HEK293 (cell line): Measurements from ENCODE around the gene LRRC70.

Source experiments
- CTCF ChIA-PET: fragments of 350-600 bp; formaldehyde crosslinking; extraction: SDS; loops from one replicate; lab custom pipeline; 2021; ENCODE audit warnings: antibody characterized with exemption; lab: Yijun Ruan, JAX
- POLR2A ChIA-PET: fragments of 300-600 bp; formaldehyde crosslinking; extraction: SDS; loops from one replicate; lab custom pipeline; 2020; ENCODE audit warnings: antibody characterized with exemption, inconsistent platforms; lab: Yijun Ruan, JAX
- H3K27ac ChIP-seq: fragments of 200-500 bp; sonication (Bioruptor generic); 2 replicates; pipeline ENCODE4 v1.5.1; 2014; ENCODE audit warnings: low read depth, low read length, control low read depth, inconsistent platforms; ENCODE audit errors: extremely low read depth
- H3K36me3 ChIP-seq, 2 experiments: fragments of 200-500 bp in 1 of 2; sonication (Bioruptor generic) in 1 of 2; 1 replicate in 1 of 2; 2 replicates in 1 of 2; pipeline ENCODE4 v1.5.1; 2014 to 2017; ENCODE audit warnings: inconsistent platforms in 2 of 2, low read length in 2 of 2; ENCODE audit not compliant: control insufficient read depth in 2 of 2, insufficient read depth in 1 of 2
- H3K4me1 ChIP-seq: fragments of 200-500 bp; sonication (Bioruptor generic); 2 replicates; pipeline ENCODE4 v1.5.1; 2014; ENCODE audit warnings: mild to moderate bottlenecking, low read length, inconsistent platforms; ENCODE audit not compliant: control insufficient read depth, insufficient read depth
- H3K4me3 ChIP-seq: 2 replicates; pipeline ENCODE4 v1.5.1; 2011; ENCODE audit warnings: low read depth, mild to moderate bottlenecking, control low read depth, low read length, moderate library complexity
- H3K9me3 ChIP-seq: fragments of 200-500 bp; sonication (Bioruptor generic); 2 replicates; pipeline ENCODE4 v1.5.1; 2014; ENCODE audit warnings: low read depth, low read length, inconsistent platforms; ENCODE audit not compliant: control insufficient read depth, insufficient read depth
- HOXD13 ChIP-seq: sonication (generic); formaldehyde crosslinking; IDR thresholded peaks from 2 replicates; pipeline ENCODE4 v1.8.0; 2022; ENCODE audit warnings: missing genetic modification reagents, borderline replicate concordance
- PRDM1 ChIP-seq: fragments of 450-650 bp; formaldehyde crosslinking; IDR thresholded peaks from 2 replicates; pipeline ENCODE4; 2016; ENCODE audit warnings: missing biosample characterization, missing genetic modification characterization
- TCF7L2 ChIP-seq: IDR thresholded peaks from 2 replicates; pipeline ENCODE4 v1.6.1; 2011; ENCODE audit warnings: low read depth, mild to moderate bottlenecking, inconsistent platforms, low read length, moderate library complexity, borderline replicate concordance
- TRIM28 ChIP-seq: IDR thresholded peaks from 2 replicates; pipeline ENCODE4 v1.6.1; 2011; ENCODE audit warnings: low read length, control low read depth, borderline replicate concordance
- ZBTB21 ChIP-seq: fragments of 450-650 bp; formaldehyde crosslinking; IDR thresholded peaks from 2 replicates; pipeline ENCODE4 v1.5.1; 2017; ENCODE audit warnings: missing biosample characterization, missing genetic modification characterization
- ZBTB44 ChIP-seq: fragments of 450-650 bp; IDR thresholded peaks from 2 replicates; pipeline ENCODE4 v1.5.1; 2018; ENCODE audit warnings: missing biosample characterization, mild to moderate bottlenecking, missing genetic modification characterization
- ZEB2 ChIP-seq: fragments of 450-650 bp; formaldehyde crosslinking; IDR thresholded peaks from 2 replicates; pipeline ENCODE4 v1.5.1; 2016; ENCODE audit warnings: missing biosample characterization, missing genetic modification characterization
- ZFP3 ChIP-seq: fragments of 450-650 bp; formaldehyde crosslinking; IDR thresholded peaks from 2 replicates; pipeline ENCODE4 v1.5.1; 2016; ENCODE audit warnings: low read depth, missing biosample characterization, missing genetic modification characterization
- ZNF132 ChIP-seq: fragments of 450-650 bp; formaldehyde crosslinking; IDR thresholded peaks from 2 replicates; pipeline ENCODE4 v1.5.1; 2017; ENCODE audit warnings: missing biosample characterization, missing genetic modification characterization, borderline replicate concordance
- ZNF133 ChIP-seq: fragments of 450-650 bp; formaldehyde crosslinking; IDR thresholded peaks from 2 replicates; pipeline ENCODE4 v1.5.1; 2016; ENCODE audit warnings: missing biosample characterization, missing genetic modification characterization
- ZNF148 ChIP-seq: fragments of 450-650 bp; formaldehyde crosslinking; IDR thresholded peaks from 2 replicates; pipeline ENCODE4 v1.5.0; 2017; ENCODE audit warnings: missing biosample characterization, missing genetic modification characterization, borderline replicate concordance
- ZNF16 ChIP-seq: fragments of 450-650 bp; formaldehyde crosslinking; IDR thresholded peaks from 2 replicates; pipeline ENCODE4 v1.5.1; 2016; ENCODE audit warnings: low read depth, missing biosample characterization, missing genetic modification characterization
- ZNF184 ChIP-seq: fragments of 450-650 bp; IDR thresholded peaks from 2 replicates; pipeline ENCODE4 v1.5.1; 2018; ENCODE audit warnings: missing biosample characterization, mild to moderate bottlenecking, missing genetic modification characterization
- ZNF214 ChIP-seq: fragments of 450-650 bp; formaldehyde crosslinking; IDR thresholded peaks from 2 replicates; pipeline ENCODE4 v1.5.1; 2017; ENCODE audit warnings: missing biosample characterization, mild to moderate bottlenecking, missing genetic modification characterization, borderline replicate concordance
- ZNF223 ChIP-seq: fragments of 450-650 bp; formaldehyde crosslinking; IDR thresholded peaks from 2 replicates; pipeline ENCODE4 v1.5.1; 2016; ENCODE audit warnings: missing biosample characterization, missing genetic modification characterization
- ZNF274 ChIP-seq, 2 experiments: fragments of 200-500 bp in 1 of 2; fragments of 450-650 bp in 1 of 2; sonication (Bioruptor generic) in 1 of 2; formaldehyde crosslinking in 1 of 2; IDR thresholded peaks; 2 replicates each; pipeline versions ENCODE4 v1.5.1 to v1.6.1; 2014 to 2016; ENCODE audit warnings: borderline replicate concordance in 1 of 2, inconsistent platforms in 1 of 2, low read length in 1 of 2, missing biosample characterization in 1 of 2, missing genetic modification characterization in 1 of 2
- ZNF280C ChIP-seq: fragments of 450-650 bp; formaldehyde crosslinking; IDR thresholded peaks from 2 replicates; pipeline ENCODE4 v1.5.1; 2016; ENCODE audit warnings: missing biosample characterization, missing genetic modification characterization
- ZNF311 ChIP-seq: fragments of 450-650 bp; formaldehyde crosslinking; IDR thresholded peaks from 2 replicates; pipeline ENCODE4 v1.5.1; 2017; ENCODE audit warnings: missing biosample characterization, missing genetic modification characterization, borderline replicate concordance
- ZNF341 ChIP-seq: fragments of 450-650 bp; formaldehyde crosslinking; IDR thresholded peaks from 2 replicates; pipeline ENCODE4; 2016; ENCODE audit warnings: low read depth, missing biosample characterization, missing genetic modification characterization
- ZNF354C ChIP-seq: fragments of 450-650 bp; formaldehyde crosslinking; IDR thresholded peaks from 2 replicates; pipeline ENCODE4 v1.5.1; 2016; ENCODE audit warnings: missing biosample characterization, missing genetic modification characterization, low read depth, borderline replicate concordance
- ZNF362 ChIP-seq: fragments of 450-650 bp; formaldehyde crosslinking; IDR thresholded peaks from 2 replicates; pipeline ENCODE4 v1.5.1; 2016; ENCODE audit warnings: missing biosample characterization, missing genetic modification characterization
- ZNF394 ChIP-seq: fragments of 450-650 bp; formaldehyde crosslinking; IDR thresholded peaks from 2 replicates; pipeline ENCODE4 v1.5.1; 2016; ENCODE audit warnings: missing biosample characterization, missing genetic modification characterization, mild to moderate bottlenecking, moderate library complexity, borderline replicate concordance
- ZNF416 ChIP-seq: fragments of 450-650 bp; formaldehyde crosslinking; IDR thresholded peaks from 2 replicates; pipeline ENCODE4 v1.5.1; 2016; ENCODE audit warnings: missing biosample characterization, missing genetic modification characterization
- ZNF48 ChIP-seq: fragments of 450-650 bp; formaldehyde crosslinking; IDR thresholded peaks from 2 replicates; pipeline ENCODE4 v1.5.1; 2016; ENCODE audit warnings: missing biosample characterization, missing genetic modification characterization
- ZNF514 ChIP-seq: fragments of 450-650 bp; formaldehyde crosslinking; IDR thresholded peaks from 2 replicates; pipeline ENCODE4 v1.5.1; 2016; ENCODE audit warnings: missing biosample characterization, missing genetic modification characterization
- ZNF529 ChIP-seq: fragments of 450-650 bp; formaldehyde crosslinking; IDR thresholded peaks from 2 replicates; pipeline ENCODE4 v1.5.1; 2017; ENCODE audit warnings: missing genetic modification characterization, missing biosample characterization; ENCODE audit not compliant: insufficient replicate concordance
- ZNF792 ChIP-seq: fragments of 450-650 bp; formaldehyde crosslinking; IDR thresholded peaks from 2 replicates; pipeline ENCODE4 v1.5.1; 2016; ENCODE audit warnings: missing biosample characterization, missing genetic modification characterization

The LRRC70 gene

GRCh38 chr5:62588668-62589067, 10.0 kb downstream of the LRRC70 start:
- no peaks in the 10 kb centered on the region for H3K4me1 ChIP-seq
- H3K9me3 ChIP-seq, result no peaks in the 10 kb centered on the region
- TF ChIP-seq ZNF274 (IDR thresholded peaks at IDR 0.05; ENCODE audit: low read length) (no peak), ZNF274 (tag by site-specific recombination; IDR thresholded peaks at IDR 0.05; ENCODE audit: borderline replicate concordance) (no peak), ZNF148 (no peak), ZFP3 (tag by site-specific recombination) (no peak), ZNF214 (tag by site-specific recombination) (no peak), PRDM1 (tag by site-specific recombination) (no peak), ZNF48 (tag by site-specific recombination) (no peak), ZNF311 (tag by site-specific recombination) (no peak), ZNF223 (tag by site-specific recombination) (no peak), ZBTB21 (tag by site-specific recombination) (no peak), ZNF416 (no peak), ZNF362 (no peak), TRIM28 (no peak), ZNF354C (tag by site-specific recombination) (no peak), ZNF133 (tag by site-specific recombination) (no peak), TCF7L2 (no peak)
- TF ChIP-seq, all 188 proteins: peak for 0
- CTCF ChIA-PET, result no interaction called here
- POLR2A ChIA-PET, result no interaction called here
- peaks cover 12 to 19% of the 10 kb centered on the region in 2 experiments for H3K36me3 ChIP-seq
- no peak overlapping the region for H3K27ac ChIP-seq
- no peak overlapping the region for H3K4me3 ChIP-seq

- CTCF ChIA-PET, result no interaction called here
- TF ChIP-seq ZNF16 (tag by site-specific recombination) (no peak), ZEB2 (tag by site-specific recombination) (no peak), ZNF341 (tag by site-specific recombination) (no peak)
- no peaks in the 10 kb centered on the region for H3K4me1 ChIP-seq
- H3K4me3 ChIP-seq, result no peak overlapping the region
- peaks cover 12 to 19% of the 10 kb centered on the region in 2 experiments for H3K36me3 ChIP-seq
- no peaks in the 10 kb centered on the region for H3K9me3 ChIP-seq
- no peak overlapping the region for H3K27ac ChIP-seq
- POLR2A ChIA-PET, result no interaction called here
These were observed 10.9 kb downstream of the LRRC70 start for GRCh38 chr5:62589504-62589903.

- Histone ChIP-seq H3K27ac (no peak overlapping the region), H3K36me3 (peaks cover 12 to 19% of the 10 kb centered on the region in 2 experiments), H3K4me1 (no peaks in the 10 kb centered on the region), H3K9me3 (no peaks in the 10 kb centered on the region), H3K4me3 (no peak overlapping the region)
- CTCF ChIA-PET, result no interaction called here
- POLR2A ChIA-PET, result no interaction called here
- TF ChIP-seq ZNF529 (tag by site-specific recombination) (no peak), HOXD13 (CRISPR knock-in tag) (no peak), ZNF280C (tag by site-specific recombination) (no peak), ZNF792 (tag by site-specific recombination) (no peak), ZNF184 (no peak), ZNF514 (tag by site-specific recombination) (no peak), ZNF394 (tag by site-specific recombination) (no peak), ZNF132 (tag by site-specific recombination) (no peak), ZBTB44 (no peak)
These were observed 11.8 kb downstream of the LRRC70 start for GRCh38 chr5:62590387-62590786.
